ENCODE measurements around the gene VWA8.

The VWA8 gene

GRCh38 chr13:41763782-41764181, 197.1 kb downstream of the VWA8 start:
- Histone ChIP-seq H4K20me1 (ENCODE audit: insufficient read depth) (no peaks in the 10 kb centered on the region), H3K4me2 (no peak overlapping the region), H3K4me1 (ENCODE audit: low read depth, poor library complexity, severe bottlenecking) (no peaks in the 10 kb centered on the region), H3K4me3 (IDR thresholded peaks at IDR 0.05; ENCODE audit: insufficient read depth, low read depth, low read length) (no peak overlapping the region), H3K9ac (no peak overlapping the region), H2AFZ (ENCODE audit: low read depth) (no peak overlapping the region), H3K27me3 (ENCODE audit: insufficient read depth, low read depth) (no peaks in the 10 kb centered on the region), H3K36me3 (ENCODE audit: insufficient read depth) (no peaks in the 10 kb centered on the region), H3K27ac (no peak overlapping the region), H3K79me2 (ENCODE audit: insufficient read depth, low read depth) (no peaks in the 10 kb centered on the region)
- no peak for TF ChIP-seq CTCF (conservative IDR thresholded peaks at IDR 0.05; ENCODE audit: low read depth, low read length)

GRCh38 chr13:41762796-41763195, 198.1 kb downstream of the VWA8 start:
- Histone ChIP-seq H3K36me3 (ENCODE audit: insufficient read depth) (no peaks in the 10 kb centered on the region), H3K79me2 (ENCODE audit: insufficient read depth, low read depth) (no peaks in the 10 kb centered on the region), H2AFZ (ENCODE audit: low read depth) (no peak overlapping the region), H3K9ac (no peak overlapping the region), H3K4me2 (no peak overlapping the region), H3K27me3 (ENCODE audit: insufficient read depth, low read depth) (no peaks in the 10 kb centered on the region), H3K4me1 (ENCODE audit: low read depth, poor library complexity, severe bottlenecking) (no peaks in the 10 kb centered on the region), H3K4me3 (IDR thresholded peaks at IDR 0.05; ENCODE audit: insufficient read depth, low read depth, low read length) (no peak overlapping the region), H4K20me1 (ENCODE audit: insufficient read depth) (no peaks in the 10 kb centered on the region), H3K27ac (no peak overlapping the region)
- TF ChIP-seq CTCF (conservative IDR thresholded peaks at IDR 0.05; ENCODE audit: low read depth, low read length) = no peak

GRCh38 chr13:41756198-41756880, 204.6 kb downstream of the VWA8 start:
- H3K9ac ChIP-seq = no peak overlapping the region
- H3K4me3 ChIP-seq (IDR thresholded peaks at IDR 0.05; ENCODE audit: insufficient read depth, low read depth, low read length) = no peak overlapping the region
- H3K79me2 ChIP-seq (ENCODE audit: insufficient read depth, low read depth) = no peaks in the 10 kb centered on the region
- H4K20me1 ChIP-seq (ENCODE audit: insufficient read depth) = no peaks in the 10 kb centered on the region
- no peak overlapping the region for H2AFZ ChIP-seq (ENCODE audit: low read depth)
- TF ChIP-seq CTCF (conservative IDR thresholded peaks at IDR 0.05; ENCODE audit: low read depth, low read length) = no peak
- no peaks in the 10 kb centered on the region for H3K4me1 ChIP-seq (ENCODE audit: low read depth, poor library complexity, severe bottlenecking)
- no peak overlapping the region for H3K27ac ChIP-seq
- H3K36me3 ChIP-seq (ENCODE audit: insufficient read depth) = no peaks in the 10 kb centered on the region
- no peak overlapping the region for H3K4me2 ChIP-seq
- no peaks in the 10 kb centered on the region for H3K27me3 ChIP-seq (ENCODE audit: insufficient read depth, low read depth)

- H3K4me3 ChIP-seq (IDR thresholded peaks at IDR 0.05; ENCODE audit: insufficient read depth, low read depth, low read length) = no peak overlapping the region
- no peak for TF ChIP-seq CTCF (conservative IDR thresholded peaks at IDR 0.05; ENCODE audit: low read depth, low read length)
- H3K27ac ChIP-seq = no peak overlapping the region
- H3K4me2 ChIP-seq = no peak overlapping the region
- no peaks in the 10 kb centered on the region for H3K27me3 ChIP-seq (ENCODE audit: insufficient read depth, low read depth)
- no peaks in the 10 kb centered on the region for H3K36me3 ChIP-seq (ENCODE audit: insufficient read depth)
- H3K9ac ChIP-seq = no peak overlapping the region
- H3K79me2 ChIP-seq (ENCODE audit: insufficient read depth, low read depth) = no peaks in the 10 kb centered on the region
- H3K4me1 ChIP-seq (ENCODE audit: low read depth, poor library complexity, severe bottlenecking) = no peaks in the 10 kb centered on the region
- H4K20me1 ChIP-seq (ENCODE audit: insufficient read depth) = no peaks in the 10 kb centered on the region
- no peak overlapping the region for H2AFZ ChIP-seq (ENCODE audit: low read depth)
Measured at GRCh38 chr13:41751734-41752445, 209.0 kb downstream of the VWA8 start.

Data from KMS-11 (cell line).